Osteocyte (in vitro differentiated cells): ENCODE measurements around the gene KRT13. TPM values are rescaled to one million over a fixed set of nuclear protein-coding genes. Genes with fewer than 3 reads are reported as not detected.

Experiments used
- DNase-seq: peaks from one replicate; pipeline ENCODE4 v3.0.0; 2021; ENCODE audit warnings: mixed read lengths; ENCODE audit not compliant: unreplicated experiment; ENCODE audit errors: extremely low spot score
- H3K27ac Mint-ChIP-seq: one replicate; pipeline ENCODE4 v1.8.0; 2021; ENCODE audit warnings: mild to moderate bottlenecking, mixed read lengths; ENCODE audit not compliant: unreplicated experiment
- H3K27me3 Mint-ChIP-seq: one replicate; pipeline ENCODE4 v1.8.0; 2021; ENCODE audit warnings: mixed read lengths; ENCODE audit not compliant: unreplicated experiment
- H3K36me3 Mint-ChIP-seq: one replicate; pipeline ENCODE4 v1.8.0; 2021; ENCODE audit warnings: mixed read lengths; ENCODE audit not compliant: unreplicated experiment
- H3K4me1 Mint-ChIP-seq: one replicate; pipeline ENCODE4 v1.8.0; 2021; ENCODE audit warnings: mixed read lengths; ENCODE audit not compliant: unreplicated experiment
- H3K4me3 Mint-ChIP-seq: one replicate; pipeline ENCODE4 v1.8.0; 2021; ENCODE audit warnings: mild to moderate bottlenecking, moderate library complexity, mixed read lengths; ENCODE audit not compliant: unreplicated experiment
- H3K9me3 Mint-ChIP-seq: one replicate; pipeline ENCODE4 v1.8.0; 2021; ENCODE audit warnings: mixed read lengths; ENCODE audit not compliant: unreplicated experiment
- total RNA-seq: library from RNA; stranded (reverse); gene quantifications from 2 replicates; pipeline ENCODE4 v1.2.1, GENCODE V29; 2021
- TF ChIP-seq, protein P1 (sequence below): fragments of 200-600 bp; sonication (generic); IDR thresholded peaks from 2 replicates; pipeline ENCODE4 v1.5.0; 2021; ENCODE audit warnings: antibody characterized with exemption, mild to moderate bottlenecking, moderate library complexity

The KRT13 gene
- total RNA-seq, 1 donor from 2014 or later: not detected

DNA sequence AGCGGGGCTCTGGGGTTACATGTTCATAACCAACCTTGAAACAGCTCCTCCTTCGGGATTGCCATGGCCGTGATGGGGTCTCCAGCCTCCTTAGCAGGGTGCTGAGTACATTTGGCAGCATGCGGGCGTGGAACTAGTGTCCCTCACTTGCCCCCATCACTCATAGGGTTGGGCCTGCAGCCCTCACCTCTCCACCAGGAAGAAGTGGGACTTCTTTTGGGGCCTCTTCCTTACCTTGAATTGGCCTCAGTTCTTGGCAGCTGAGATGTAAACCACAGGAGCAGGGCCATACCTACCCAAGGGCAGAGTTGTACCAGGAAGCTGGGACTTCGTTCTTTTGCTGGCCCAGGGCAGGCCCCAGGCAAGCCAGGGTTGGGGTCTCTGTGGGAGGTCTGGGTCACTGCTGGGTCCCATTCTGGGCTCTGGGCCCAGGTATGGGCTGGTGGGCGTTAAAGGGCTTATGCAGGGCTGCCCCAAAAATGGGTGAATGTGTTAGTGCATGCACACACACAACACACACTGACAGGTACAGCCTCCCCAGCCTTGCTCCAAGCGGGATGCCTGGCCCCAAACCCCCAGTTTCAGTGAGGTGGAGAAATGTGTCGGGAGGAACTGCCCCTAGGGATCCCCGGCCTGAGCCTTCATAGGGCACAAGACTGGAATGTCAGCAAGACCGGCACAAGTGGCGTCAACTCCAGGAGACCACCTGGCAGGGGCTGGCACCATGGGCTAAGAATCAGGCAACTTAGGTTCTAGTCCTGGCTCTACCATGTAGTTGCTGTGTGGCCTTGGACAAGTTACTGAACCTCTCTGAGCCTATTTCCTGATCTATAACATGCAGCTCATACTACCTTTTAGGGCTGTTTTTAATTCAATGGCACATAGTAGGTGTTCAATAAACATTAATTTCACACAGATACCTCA is 17.2 kb upstream of the KRT13 start:
- Mint-ChIP-seq H3K9me3 (no peaks in the 10 kb centered on the region), H3K27me3 (peaks cover 6% of the 10 kb centered on the region), H3K4me3 (no peak overlapping the region), H3K4me1 (peaks cover 16% of the 10 kb centered on the region), H3K36me3 (no peaks in the 10 kb centered on the region), H3K27ac (no peak overlapping the region)
- no peak for DNase-seq
- TF ChIP-seq, protein P1, sequence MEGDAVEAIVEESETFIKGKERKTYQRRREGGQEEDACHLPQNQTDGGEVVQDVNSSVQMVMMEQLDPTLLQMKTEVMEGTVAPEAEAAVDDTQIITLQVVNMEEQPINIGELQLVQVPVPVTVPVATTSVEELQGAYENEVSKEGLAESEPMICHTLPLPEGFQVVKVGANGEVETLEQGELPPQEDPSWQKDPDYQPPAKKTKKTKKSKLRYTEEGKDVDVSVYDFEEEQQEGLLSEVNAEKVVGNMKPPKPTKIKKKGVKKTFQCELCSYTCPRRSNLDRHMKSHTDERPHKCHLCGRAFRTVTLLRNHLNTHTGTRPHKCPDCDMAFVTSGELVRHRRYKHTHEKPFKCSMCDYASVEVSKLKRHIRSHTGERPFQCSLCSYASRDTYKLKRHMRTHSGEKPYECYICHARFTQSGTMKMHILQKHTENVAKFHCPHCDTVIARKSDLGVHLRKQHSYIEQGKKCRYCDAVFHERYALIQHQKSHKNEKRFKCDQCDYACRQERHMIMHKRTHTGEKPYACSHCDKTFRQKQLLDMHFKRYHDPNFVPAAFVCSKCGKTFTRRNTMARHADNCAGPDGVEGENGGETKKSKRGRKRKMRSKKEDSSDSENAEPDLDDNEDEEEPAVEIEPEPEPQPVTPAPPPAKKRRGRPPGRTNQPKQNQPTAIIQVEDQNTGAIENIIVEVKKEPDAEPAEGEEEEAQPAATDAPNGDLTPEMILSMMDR: no peak

DNA sequence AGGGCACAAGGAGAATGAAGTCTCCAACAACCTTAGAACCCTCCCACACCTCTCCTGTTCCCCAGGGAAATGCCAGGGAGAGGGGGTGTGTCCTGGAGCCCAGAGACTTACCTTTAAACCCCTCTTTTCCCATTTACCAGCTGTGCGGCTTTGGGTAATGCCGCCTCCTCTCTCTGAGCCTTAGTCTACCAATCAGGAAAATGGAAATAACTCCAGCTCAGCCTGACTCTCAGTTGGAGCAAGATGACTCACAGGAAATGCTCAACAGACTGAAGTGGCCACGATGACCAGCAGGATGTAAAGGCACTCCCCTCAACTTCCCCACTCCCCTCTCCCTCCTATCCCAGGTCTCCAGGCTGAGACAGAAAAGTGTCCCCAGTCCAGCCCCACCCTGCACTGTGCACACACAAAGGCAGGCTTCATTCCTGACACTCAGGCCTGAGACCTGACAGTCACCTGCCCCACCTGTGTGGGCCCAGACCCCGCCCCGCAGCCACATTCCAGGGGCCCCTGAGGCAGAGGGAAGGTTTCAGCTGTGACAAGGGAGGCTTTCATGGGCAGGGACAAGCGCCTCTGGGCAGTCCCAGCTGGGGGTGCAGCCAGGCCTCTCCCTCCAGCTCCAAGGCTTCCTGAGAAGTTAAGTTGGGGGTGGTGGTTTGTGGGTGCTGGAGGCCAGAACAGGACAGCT is 16.3 kb upstream of the KRT13 start:
- H3K9me3 Mint-ChIP-seq: no peaks in the 10 kb centered on the region
- no peak overlapping the region for H3K27ac Mint-ChIP-seq
- H3K4me3 Mint-ChIP-seq: no peak overlapping the region
- H3K27me3 Mint-ChIP-seq: no peaks in the 10 kb centered on the region
- no peaks in the 10 kb centered on the region for H3K36me3 Mint-ChIP-seq
- DNase-seq: no peak
- TF ChIP-seq, protein P1: no peak
- H3K4me1 Mint-ChIP-seq: peaks cover 12% of the 10 kb centered on the region

DNA sequence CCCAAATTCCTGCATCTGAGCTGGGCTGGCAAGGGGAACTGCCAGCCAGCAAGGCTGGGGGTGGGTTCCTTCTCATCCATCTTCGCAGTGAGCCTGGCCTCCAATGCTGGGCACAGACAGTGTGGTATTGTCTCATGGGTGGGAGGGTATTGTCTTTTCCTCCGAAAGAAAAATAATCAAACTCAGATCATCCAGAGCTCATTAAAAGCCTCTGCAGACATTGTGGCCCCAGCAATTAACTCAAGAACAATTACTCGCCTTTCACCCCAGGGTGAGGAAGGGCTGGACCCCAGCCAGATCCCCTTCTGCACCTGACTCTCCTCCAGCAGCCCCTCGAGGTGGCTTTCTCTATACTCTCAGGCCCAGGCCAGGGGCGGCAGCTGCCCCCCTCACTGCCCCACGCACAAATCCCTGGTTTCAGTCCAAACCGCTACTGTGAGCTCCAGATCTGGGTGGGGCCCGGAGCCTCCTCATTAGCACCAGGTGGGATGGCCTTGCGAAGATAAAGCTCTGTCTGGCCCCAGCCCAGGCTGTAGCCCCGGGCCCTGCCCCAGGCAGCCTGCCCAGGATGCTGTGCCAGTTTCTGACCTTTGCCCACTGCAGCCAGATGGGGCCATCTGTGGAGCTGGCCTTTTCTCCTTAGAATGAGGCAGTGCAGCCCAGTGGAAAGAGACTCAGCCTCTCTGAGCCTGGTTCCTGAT is 15.6 kb upstream of the KRT13 start:
- H3K27me3 Mint-ChIP-seq: no peaks in the 10 kb centered on the region
- no peaks in the 10 kb centered on the region for H3K9me3 Mint-ChIP-seq
- H3K27ac Mint-ChIP-seq: no peak overlapping the region
- no peak for DNase-seq
- peaks cover 12% of the 10 kb centered on the region for H3K4me1 Mint-ChIP-seq
- H3K4me3 Mint-ChIP-seq: no peak overlapping the region
- TF ChIP-seq, protein P1: no peak
- no peaks in the 10 kb centered on the region for H3K36me3 Mint-ChIP-seq

DNA sequence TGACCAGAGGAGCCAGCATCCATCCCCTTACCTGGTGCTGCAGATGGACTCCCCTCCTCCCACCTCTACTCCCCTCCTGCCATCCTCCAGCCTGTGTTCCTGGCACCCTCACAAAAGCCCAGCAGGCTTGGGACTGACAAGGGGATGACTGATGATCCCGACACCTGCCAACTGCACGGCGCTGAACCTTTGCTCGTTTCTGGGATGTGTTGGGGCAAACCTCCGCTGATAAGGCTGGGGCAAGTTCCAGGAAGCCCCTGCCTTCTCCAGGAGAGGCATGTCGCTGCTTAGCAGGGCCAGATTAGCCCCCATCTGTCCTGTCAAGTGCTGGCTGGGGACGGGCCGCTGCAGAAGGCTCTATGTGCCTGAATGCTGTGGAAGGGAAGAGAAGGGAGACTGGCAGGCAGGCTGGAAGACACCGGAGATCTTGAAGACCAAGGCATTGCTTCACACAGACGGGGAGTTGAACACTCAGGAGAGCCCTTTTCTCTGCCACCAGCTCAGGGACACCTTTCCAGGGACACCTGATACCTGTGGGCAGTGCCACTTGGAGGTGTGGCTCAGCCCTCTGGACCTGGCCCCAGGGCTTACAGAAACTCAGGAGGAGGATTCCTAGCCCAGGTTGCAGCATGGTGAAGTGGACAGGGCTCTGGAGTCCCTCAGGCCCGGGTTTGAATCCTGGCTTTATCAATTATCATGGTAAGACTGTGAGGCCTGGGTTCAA is 14.3 kb upstream of the KRT13 start:
- no peaks in the 10 kb centered on the region for H3K9me3 Mint-ChIP-seq
- no peak overlapping the region for H3K27ac Mint-ChIP-seq
- peaks cover 12% of the 10 kb centered on the region for H3K4me1 Mint-ChIP-seq
- no peaks in the 10 kb centered on the region for H3K36me3 Mint-ChIP-seq
- TF ChIP-seq, protein P1: no peak
- H3K4me3 Mint-ChIP-seq: no peak overlapping the region
- no peak for DNase-seq
- no peaks in the 10 kb centered on the region for H3K27me3 Mint-ChIP-seq
